GM23248 (cell line): ENCODE data around the gene TICRR. TPM values are rescaled to one million over a fixed set of nuclear protein-coding genes. Genes with fewer than 3 reads are reported as not detected.
A peak's percentile ranks its signal among the peaks of the same experiment; 100 is the strongest.

Experiments
- DNase-seq: peaks from one replicate; pipeline ENCODE4 v3.0.0-alpha.2; 2015
- H2AFZ ChIP-seq: fragments of 200-600 bp; sonication (generic); 2 replicates; pipeline ENCODE4 v1.6.1; 2016; ENCODE audit warnings: antibody characterized with exemption
- H3F3A ChIP-seq: fragments of 200-600 bp; sonication (generic); 2 replicates; pipeline ENCODE4 v1.6.1; 2016; ENCODE audit warnings: mild to moderate bottlenecking, antibody characterized with exemption, mixed run types; ENCODE audit not compliant: insufficient read depth
- H3K27ac ChIP-seq: fragments of 200-600 bp; sonication (generic); 2 replicates; pipeline ENCODE4 v1.5.1; 2016; ENCODE audit warnings: mild to moderate bottlenecking
- H3K27me3 ChIP-seq: fragments of 200-600 bp; sonication (generic); replicated peaks from 2 replicates; pipeline ENCODE4 v1.6.1; 2016; ENCODE audit warnings: mild to moderate bottlenecking; ENCODE audit not compliant: insufficient read depth
- H3K36me3 ChIP-seq: fragments of 200-600 bp; sonication (generic); 2 replicates; pipeline ENCODE4 v1.6.1; 2016; ENCODE audit warnings: low read depth, mild to moderate bottlenecking
- H3K4me1 ChIP-seq: fragments of 200-600 bp; sonication (generic); 2 replicates; pipeline ENCODE4 v1.6.1; 2016; ENCODE audit warnings: mild to moderate bottlenecking; ENCODE audit not compliant: insufficient read depth
- H3K4me2 ChIP-seq: fragments of 200-600 bp; sonication (generic); one replicate; pipeline ENCODE4 v1.6.1; 2016; ENCODE audit warnings: mild to moderate bottlenecking; ENCODE audit not compliant: unreplicated experiment
- H3K4me3 ChIP-seq: fragments of 200-600 bp; sonication (generic); 2 replicates; pipeline ENCODE4 v1.5.1; 2016; ENCODE audit warnings: mild to moderate bottlenecking
- H3K79me2 ChIP-seq: fragments of 200-600 bp; sonication (generic); 2 replicates; pipeline ENCODE4 v1.6.1; 2016; ENCODE audit warnings: mild to moderate bottlenecking; ENCODE audit not compliant: insufficient read depth
- H3K9ac ChIP-seq: fragments of 200-600 bp; sonication (generic); 2 replicates; pipeline ENCODE4 v1.6.1; 2016; ENCODE audit warnings: mild to moderate bottlenecking
- H3K9me2 ChIP-seq: fragments of 200-600 bp; sonication (generic); 2 replicates; pipeline ENCODE4 v1.6.1; 2016; ENCODE audit warnings: mixed run types, mild to moderate bottlenecking, moderate library complexity; ENCODE audit not compliant: insufficient read depth
- H3K9me3 ChIP-seq: fragments of 200-600 bp; sonication (generic); one replicate; pipeline ENCODE4 v1.6.1; 2017; ENCODE audit warnings: low read depth
- H4K20me1 ChIP-seq: fragments of 200-600 bp; sonication (generic); 2 replicates; pipeline ENCODE4 v1.6.0; 2016; ENCODE audit not compliant: insufficient read depth
- EZH2 ChIP-seq: fragments of 200-600 bp; sonication (generic); IDR thresholded peaks from 2 replicates; pipeline ENCODE4 v1.6.1; 2018; ENCODE audit warnings: antibody characterized with exemption, mild to moderate bottlenecking; ENCODE audit not compliant: insufficient read depth, poor library complexity, severe bottlenecking
- EZH2phosphoT487 ChIP-seq: fragments of 200-600 bp; sonication (generic); IDR thresholded peaks from 2 replicates; pipeline ENCODE4 v1.6.1; 2018; ENCODE audit warnings: antibody characterized with exemption, moderate library complexity, mild to moderate bottlenecking, low read depth; ENCODE audit not compliant: insufficient read depth
- WGBS, 2 experiments: methylation state at CpG; one replicate each; pipeline ENCODE4 v1.1.6; 2015 to 2017; ENCODE audit warnings: low lambda C conversion rate in 2 of 2, low coverage in 1 of 2; ENCODE audit errors: missing lambda C conversion rate in 2 of 2; 5-methylcytosine and 5-hydroxymethylcytosine counted together
- in situ Hi-C: fragments of 300-500 bp; cut with MboI; formaldehyde crosslinking; loops from 2 replicates; pipeline ENCODE4 v1.15.0; 2020
- polyA plus RNA-seq: library from polyadenylated mRNA; unstranded; fragments of >200 nt; fragmentation: Nextera tagmentation; extraction: Ambion mirVana; gene quantifications from 2 replicates; pipeline ENCODE4 v1.2.1, GENCODE V29; 2016
- total RNA-seq: library from RNA; depleted of rRNA; stranded (reverse); fragments of >200 nt; shearing (Covaris generic); gene quantifications from 2 replicates; pipeline ENCODE4 v1.2.3, GENCODE V29; 2014

Gene TICRR
- total and polyA plus RNA-seq, 2 experiments from 2014 or later, result 1.2 to 2.3 TPM

DNA sequence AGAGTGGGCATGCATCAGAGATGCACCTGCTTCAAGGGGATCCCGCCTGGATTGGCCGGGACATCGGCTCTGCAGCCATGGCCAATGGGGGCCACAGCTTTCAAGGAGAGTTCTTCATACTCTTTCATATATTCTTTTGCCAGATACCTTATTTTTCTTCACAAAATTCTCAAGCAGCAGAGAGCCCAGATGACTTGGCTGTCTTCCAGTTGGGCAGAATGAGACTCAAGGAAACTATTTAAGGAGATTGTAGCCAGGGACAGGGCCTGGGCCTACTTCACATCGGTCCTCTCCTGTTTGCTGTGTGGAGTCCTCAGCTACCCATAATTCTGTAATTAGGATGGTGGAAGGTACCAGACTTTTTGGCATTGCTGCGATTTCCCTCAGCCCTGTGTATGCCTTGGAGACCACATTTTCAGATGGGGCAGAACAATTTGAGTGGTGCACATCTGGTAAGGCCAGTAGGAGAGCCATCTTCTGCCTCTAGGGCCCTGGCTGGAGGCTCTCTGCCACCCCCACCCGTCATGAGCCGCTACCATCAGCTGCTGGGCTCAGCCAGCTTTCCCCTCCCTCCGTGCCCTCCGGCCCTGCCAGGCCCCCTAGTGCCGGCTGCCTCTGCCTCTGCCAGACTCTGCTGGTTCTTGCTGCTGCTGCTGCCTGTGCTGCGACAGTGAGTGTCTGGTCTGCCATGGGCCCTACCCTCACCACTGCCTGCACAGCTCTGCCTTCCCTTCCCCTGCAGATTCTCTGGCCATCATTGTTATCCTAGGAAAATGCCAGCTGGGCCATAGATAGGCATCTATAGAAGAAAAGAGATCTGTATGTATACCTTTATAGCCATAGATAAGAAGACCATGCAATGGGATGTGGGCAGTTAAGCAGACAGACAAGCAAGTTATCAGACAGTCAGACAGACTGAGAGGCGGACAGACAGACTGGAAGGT lies 97.2 kb downstream of the TICRR start:
- no peak overlapping the region for H3K4me3 ChIP-seq
- no peaks in the 10 kb centered on the region for H3K36me3 ChIP-seq
- peak; percentile 70 for DNase-seq
- H3K4me1 ChIP-seq, result no peaks in the 10 kb centered on the region
- H2AFZ ChIP-seq, result no peak overlapping the region
- in situ Hi-C loops, result no loop called here
- H3K9me3 ChIP-seq, result no peaks in the 10 kb centered on the region
- H3K4me2 ChIP-seq, result no peak overlapping the region
- H3K79me2 ChIP-seq, result no peaks in the 10 kb centered on the region
- no peaks in the 10 kb centered on the region for H3F3A ChIP-seq
- TF ChIP-seq EZH2, result no peak
- TF ChIP-seq EZH2phosphoT487, result no peak
- H3K27ac ChIP-seq, result no peak overlapping the region
- H3K9me2 ChIP-seq, result no peaks in the 10 kb centered on the region
- H3K27me3 ChIP-seq, result no peaks in the 10 kb centered on the region
- H4K20me1 ChIP-seq, result no peaks in the 10 kb centered on the region
- H3K9ac ChIP-seq, result no peak overlapping the region
- 82 to 84% methylated on average over 9 to 12 of the region's 12 CpGs for WGBS, 2 experiments

GRCh38 chr15:89673165-89673512 lies 97.9 kb downstream of the TICRR start:
- no peaks in the 10 kb centered on the region for H3K9me3 ChIP-seq
- no peaks in the 10 kb centered on the region for H3K9me2 ChIP-seq
- no peaks in the 10 kb centered on the region for H3K4me1 ChIP-seq
- peak; percentile 38 for DNase-seq
- H4K20me1 ChIP-seq, result no peaks in the 10 kb centered on the region
- no peaks in the 10 kb centered on the region for H3K27me3 ChIP-seq
- TF ChIP-seq EZH2, result no peak
- no peak for TF ChIP-seq EZH2phosphoT487
- no peak overlapping the region for H2AFZ ChIP-seq
- H3K9ac ChIP-seq, result no peak overlapping the region
- no peaks in the 10 kb centered on the region for H3F3A ChIP-seq
- no peaks in the 10 kb centered on the region for H3K36me3 ChIP-seq
- H3K79me2 ChIP-seq, result no peaks in the 10 kb centered on the region
- WGBS, 2 experiments, result 53 to 62% methylated on average over 12 of the region's 12 CpGs
- no peak overlapping the region for H3K4me2 ChIP-seq
- no peak overlapping the region for H3K27ac ChIP-seq
- in situ Hi-C loops, result no loop called here
- no peak overlapping the region for H3K4me3 ChIP-seq

DNA sequence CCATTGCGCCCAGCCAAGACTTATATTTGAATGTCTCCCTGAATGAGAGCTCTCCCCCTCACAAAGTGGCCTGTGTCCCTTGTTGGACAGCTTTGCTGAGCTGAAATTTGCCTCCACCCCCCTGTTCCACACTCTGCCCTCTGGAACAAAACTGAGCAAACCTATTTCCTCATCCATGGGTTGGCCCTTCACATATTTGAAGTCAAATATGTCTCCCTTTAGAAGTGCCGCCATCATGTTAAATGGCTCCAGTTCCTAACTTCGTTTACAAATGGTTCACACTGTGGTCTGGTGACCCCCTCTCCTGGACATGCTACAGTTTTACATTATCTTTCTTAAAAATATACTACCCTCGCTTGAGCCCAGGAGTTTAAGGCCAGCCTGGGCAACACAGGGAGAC lies 99.3 kb downstream of the TICRR start:
- no peak overlapping the region for H3K27ac ChIP-seq
- no peaks in the 10 kb centered on the region for H4K20me1 ChIP-seq
- H3K36me3 ChIP-seq, result no peaks in the 10 kb centered on the region
- no peak overlapping the region for H2AFZ ChIP-seq
- WGBS, 2 experiments, result 65 to 66% methylated on average over 4 of the region's 4 CpGs
- H3K27me3 ChIP-seq, result no peaks in the 10 kb centered on the region
- no peaks in the 10 kb centered on the region for H3K9me2 ChIP-seq
- no peak for TF ChIP-seq EZH2phosphoT487
- no peak for TF ChIP-seq EZH2
- no peak for DNase-seq
- 0 out of 2 replicates have a peak, but pooled peaks cover 2% of the 10 kb centered on the region for H3F3A ChIP-seq
- no peak overlapping the region for H3K4me3 ChIP-seq
- no peaks in the 10 kb centered on the region for H3K9me3 ChIP-seq
- H3K79me2 ChIP-seq, result no peaks in the 10 kb centered on the region
- H3K4me1 ChIP-seq, result no peaks in the 10 kb centered on the region
- in situ Hi-C loops, result no loop called here
- H3K4me2 ChIP-seq, result no peak overlapping the region
- H3K9ac ChIP-seq, result no peak overlapping the region

GRCh38 chr15:89675606-89676005 lies 100.3 kb downstream of the TICRR start:
- no peak overlapping the region for H3K4me2 ChIP-seq
- TF ChIP-seq EZH2phosphoT487, result no peak
- no peaks in the 10 kb centered on the region for H3K36me3 ChIP-seq
- H3K79me2 ChIP-seq, result no peaks in the 10 kb centered on the region
- no peaks in the 10 kb centered on the region for H3K9me3 ChIP-seq
- no peak overlapping the region for H3K9ac ChIP-seq
- no peak overlapping the region for H2AFZ ChIP-seq
- H3K9me2 ChIP-seq, result no peaks in the 10 kb centered on the region
- H3K4me1 ChIP-seq, result peaks cover 8% of the 10 kb centered on the region
- H3K27me3 ChIP-seq, result no peaks in the 10 kb centered on the region
- 64 to 77% methylated on average over 6 of the region's 6 CpGs for WGBS, 2 experiments
- H4K20me1 ChIP-seq, result no peaks in the 10 kb centered on the region
- in situ Hi-C loops, result no loop called here
- H3K27ac ChIP-seq, result no peak overlapping the region
- no peak for DNase-seq
- H3K4me3 ChIP-seq, result no peak overlapping the region
- H3F3A ChIP-seq, result 0 out of 2 replicates have a peak, but pooled peaks cover 11% of the 10 kb centered on the region
